ENCODE measurements around the gene TPMT.

DNA sequence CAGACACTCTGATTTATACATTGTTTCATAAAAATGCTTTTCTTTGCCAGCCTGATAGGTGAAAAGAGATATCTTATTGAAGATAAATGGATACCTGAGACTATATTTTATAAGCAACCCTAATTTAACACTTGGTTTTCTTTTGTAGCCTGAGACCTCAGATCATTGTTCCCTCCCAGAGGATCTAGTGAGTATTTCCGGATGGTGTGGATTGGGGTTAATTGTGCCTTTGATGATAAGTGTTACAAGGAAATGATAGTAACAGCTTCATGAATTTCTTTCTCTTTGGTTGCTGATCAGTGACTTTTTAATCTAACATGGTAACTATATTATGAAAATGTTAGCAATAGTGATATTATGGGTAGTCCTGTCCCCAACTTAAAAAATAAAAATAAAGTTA is 30.7 kb upstream of the TPMT start:
- TF ChIP-seq, protein P1, sequence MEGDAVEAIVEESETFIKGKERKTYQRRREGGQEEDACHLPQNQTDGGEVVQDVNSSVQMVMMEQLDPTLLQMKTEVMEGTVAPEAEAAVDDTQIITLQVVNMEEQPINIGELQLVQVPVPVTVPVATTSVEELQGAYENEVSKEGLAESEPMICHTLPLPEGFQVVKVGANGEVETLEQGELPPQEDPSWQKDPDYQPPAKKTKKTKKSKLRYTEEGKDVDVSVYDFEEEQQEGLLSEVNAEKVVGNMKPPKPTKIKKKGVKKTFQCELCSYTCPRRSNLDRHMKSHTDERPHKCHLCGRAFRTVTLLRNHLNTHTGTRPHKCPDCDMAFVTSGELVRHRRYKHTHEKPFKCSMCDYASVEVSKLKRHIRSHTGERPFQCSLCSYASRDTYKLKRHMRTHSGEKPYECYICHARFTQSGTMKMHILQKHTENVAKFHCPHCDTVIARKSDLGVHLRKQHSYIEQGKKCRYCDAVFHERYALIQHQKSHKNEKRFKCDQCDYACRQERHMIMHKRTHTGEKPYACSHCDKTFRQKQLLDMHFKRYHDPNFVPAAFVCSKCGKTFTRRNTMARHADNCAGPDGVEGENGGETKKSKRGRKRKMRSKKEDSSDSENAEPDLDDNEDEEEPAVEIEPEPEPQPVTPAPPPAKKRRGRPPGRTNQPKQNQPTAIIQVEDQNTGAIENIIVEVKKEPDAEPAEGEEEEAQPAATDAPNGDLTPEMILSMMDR (IDR thresholded peaks at IDR 0.05) = no peak
- TF ChIP-seq POLR2A (IDR thresholded peaks at IDR 0.05) = no peak

All from breast epithelium (tissue), 3 donors.